ENCODE results near the gene METTL25. TPM values are rescaled to one million over a fixed set of nuclear protein-coding genes. Genes with fewer than 3 reads are reported as not detected.

Gene METTL25
- total and polyA plus RNA-seq, 2 experiments from 2014 or later: 7.6 to 14.3 TPM

DNA sequence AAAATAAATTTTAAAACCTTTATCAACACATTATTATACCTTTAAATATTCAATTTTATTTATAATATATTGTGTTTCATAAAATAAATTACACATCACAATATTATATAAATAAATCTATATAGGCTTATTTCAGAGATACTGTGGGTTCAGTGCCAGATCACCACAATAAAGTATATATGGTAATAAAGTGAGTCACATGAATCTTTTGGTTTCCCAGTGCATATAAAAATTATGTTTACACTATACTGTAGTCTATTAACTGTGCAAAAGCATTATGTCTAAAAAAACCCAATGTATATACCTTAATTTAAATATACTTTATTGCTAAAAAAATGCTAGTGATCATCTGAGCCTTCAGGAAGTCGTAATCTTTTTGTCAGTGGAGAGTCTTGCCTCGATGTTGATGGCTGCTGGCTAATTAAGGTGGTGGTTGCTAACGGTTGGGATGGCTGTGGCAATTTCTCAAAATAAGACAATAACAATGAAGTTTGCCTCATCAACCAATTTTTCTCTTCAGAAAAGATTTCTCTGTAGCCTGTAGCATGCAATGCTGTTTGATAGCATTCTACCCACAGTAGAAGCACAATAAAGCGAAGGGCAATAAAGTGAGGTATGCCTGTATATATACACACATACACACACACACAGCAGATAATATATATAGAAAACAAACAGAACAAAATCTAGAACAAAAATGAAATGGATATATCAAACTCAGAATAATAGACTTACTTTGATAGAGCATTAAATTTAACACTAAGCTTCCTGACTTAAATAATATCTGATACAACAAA is 32.6 kb upstream of the METTL25 start:
- TF ChIP-seq CREB1 (CRISPR knock-in tag; IDR thresholded peaks at IDR 0.05; ENCODE audit: low read depth): no peak
- no peak for TF ChIP-seq EZH2 (IDR thresholded peaks at IDR 0.05; ENCODE audit: low read depth, unreplicated experiment)
- no peak for TF ChIP-seq EZH2phosphoT487 (IDR thresholded peaks at IDR 0.05; ENCODE audit: unreplicated experiment)
- no peak for TF ChIP-seq STAT1 (IDR thresholded peaks at IDR 0.05; ENCODE audit: unreplicated experiment)
- TF ChIP-seq ZNF114 (CRISPR knock-in tag; IDR thresholded peaks at IDR 0.05): no peak
- TF ChIP-seq, protein P1, sequence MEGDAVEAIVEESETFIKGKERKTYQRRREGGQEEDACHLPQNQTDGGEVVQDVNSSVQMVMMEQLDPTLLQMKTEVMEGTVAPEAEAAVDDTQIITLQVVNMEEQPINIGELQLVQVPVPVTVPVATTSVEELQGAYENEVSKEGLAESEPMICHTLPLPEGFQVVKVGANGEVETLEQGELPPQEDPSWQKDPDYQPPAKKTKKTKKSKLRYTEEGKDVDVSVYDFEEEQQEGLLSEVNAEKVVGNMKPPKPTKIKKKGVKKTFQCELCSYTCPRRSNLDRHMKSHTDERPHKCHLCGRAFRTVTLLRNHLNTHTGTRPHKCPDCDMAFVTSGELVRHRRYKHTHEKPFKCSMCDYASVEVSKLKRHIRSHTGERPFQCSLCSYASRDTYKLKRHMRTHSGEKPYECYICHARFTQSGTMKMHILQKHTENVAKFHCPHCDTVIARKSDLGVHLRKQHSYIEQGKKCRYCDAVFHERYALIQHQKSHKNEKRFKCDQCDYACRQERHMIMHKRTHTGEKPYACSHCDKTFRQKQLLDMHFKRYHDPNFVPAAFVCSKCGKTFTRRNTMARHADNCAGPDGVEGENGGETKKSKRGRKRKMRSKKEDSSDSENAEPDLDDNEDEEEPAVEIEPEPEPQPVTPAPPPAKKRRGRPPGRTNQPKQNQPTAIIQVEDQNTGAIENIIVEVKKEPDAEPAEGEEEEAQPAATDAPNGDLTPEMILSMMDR (conservative IDR thresholded peaks at IDR 0.05; ENCODE audit: low read depth in 2 of 2): no peak
- no peak for TF ChIP-seq ZNF331 (CRISPR knock-in tag; IDR thresholded peaks at IDR 0.05; ENCODE audit: low read depth)
- TF ChIP-seq POLR2AphosphoS5 (IDR thresholded peaks at IDR 0.05; ENCODE audit: low read depth): no peak
- TF ChIP-seq, protein P2, sequence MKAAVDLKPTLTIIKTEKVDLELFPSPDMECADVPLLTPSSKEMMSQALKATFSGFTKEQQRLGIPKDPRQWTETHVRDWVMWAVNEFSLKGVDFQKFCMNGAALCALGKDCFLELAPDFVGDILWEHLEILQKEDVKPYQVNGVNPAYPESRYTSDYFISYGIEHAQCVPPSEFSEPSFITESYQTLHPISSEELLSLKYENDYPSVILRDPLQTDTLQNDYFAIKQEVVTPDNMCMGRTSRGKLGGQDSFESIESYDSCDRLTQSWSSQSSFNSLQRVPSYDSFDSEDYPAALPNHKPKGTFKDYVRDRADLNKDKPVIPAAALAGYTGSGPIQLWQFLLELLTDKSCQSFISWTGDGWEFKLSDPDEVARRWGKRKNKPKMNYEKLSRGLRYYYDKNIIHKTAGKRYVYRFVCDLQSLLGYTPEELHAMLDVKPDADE (IDR thresholded peaks at IDR 0.05): no peak
- TF ChIP-seq REST (IDR thresholded peaks at IDR 0.05; ENCODE audit: unreplicated experiment): no peak
- TF ChIP-seq ZNF462 (CRISPR knock-in tag; IDR thresholded peaks at IDR 0.05): no peak
- no peaks in the 10 kb centered on the region for H3K27me3 Mint-ChIP-seq (ENCODE audit: insufficient read depth, low read depth, poor library complexity)
- Histone ChIP-seq H3K79me2 (replicated peaks; ENCODE audit: insufficient read depth) (no peaks in the 10 kb centered on the region), H3K27ac (ENCODE audit: low read depth) (no peak overlapping the region), H3K36me3 (ENCODE audit: insufficient read depth) (no peaks in the 10 kb centered on the region), H3K4me2 (no peak overlapping the region), H3K4me1 (ENCODE audit: insufficient read depth) (no peaks in the 10 kb centered on the region), H2AFZ (no peak overlapping the region), H3K9me2 (ENCODE audit: insufficient read depth) (no peaks in the 10 kb centered on the region), H3K4me3 (no peak overlapping the region), H3K27me3 (ENCODE audit: insufficient read depth) (no peaks in the 10 kb centered on the region), H3F3A (replicated peaks; ENCODE audit: low read depth) (no peaks in the 10 kb centered on the region), H4K20me1 (replicated peaks; ENCODE audit: insufficient read depth) (no peaks in the 10 kb centered on the region)
- H3K27ac Mint-ChIP-seq: no peak overlapping the region
- no peak overlapping the region for H3K4me3 Mint-ChIP-seq
- DNase-seq (ENCODE audit: low spot score): no peak
- no peaks in the 10 kb centered on the region; the same call in 2 of the 3 replicates for H3K9me3 Mint-ChIP-seq
- H3K4me1 Mint-ChIP-seq: peaks cover 14% of the 10 kb centered on the region; the same call in 2 of the 3 replicates
- ATAC-seq: no peak
- no peaks in the 10 kb centered on the region for H3K36me3 Mint-ChIP-seq (ENCODE audit: low read depth)
